Measurements from ENCODE around the gene TTC33. TPM values are rescaled to one million over a fixed set of nuclear protein-coding genes. Genes with fewer than 3 reads are reported as not detected.

TTC33 gene
- total RNA-seq, 1 experiment from 2014 or later = 30.2 TPM

GRCh38 chr5:40556811-40557210 is 198.9 kb downstream of the TTC33 start:
- Histone ChIP-seq H3K4me1 (replicated peaks; ENCODE audit: insufficient read depth) (peaks cover 13% of the 10 kb centered on the region), H2AFZ (no peak overlapping the region), H3K9me2 (ENCODE audit: insufficient read depth) (no peaks in the 10 kb centered on the region), H4K20me1 (ENCODE audit: insufficient read depth) (no peaks in the 10 kb centered on the region), H3K4me3 (no peak overlapping the region), H3K27me3 (ENCODE audit: insufficient read depth, low read depth) (no peaks in the 10 kb centered on the region), H3K27ac (no peak overlapping the region), H3K79me2 (ENCODE audit: low read depth) (no peaks in the 10 kb centered on the region), H3K9me3 (ENCODE audit: insufficient read depth, low read depth) (peaks cover 3% of the 10 kb centered on the region; the same call in 1 of the 2 replicates), H3K36me3 (ENCODE audit: low read depth) (no peaks in the 10 kb centered on the region), H3F3A (ENCODE audit: insufficient read depth, low read depth) (peaks cover 12% of the 10 kb centered on the region), H3K4me2 (no peak overlapping the region)
- DNase-seq = no peak
- ChIA-PET CTCF (no interaction called here), POLR2A (ENCODE audit: unreplicated experiment) (interaction anchor here (0.6 kb wide), 1 partner anchor 130 kb away, joined by 5 read pairs; no protein-coding TSS in a partner anchor)
- BruUV-seq (replicated peaks) = no TSS peak
- intact Hi-C loops (cut with micrococcal nuclease; ENCODE audit: unreplicated experiment) = loop anchor here (10.0 kb wide), 1 partner anchor 612 kb away; no protein-coding TSS in a partner anchor
- TF ChIP-seq EZH2 (IDR thresholded peaks at IDR 0.05; ENCODE audit: low read depth) (no peak), CTCF (conservative IDR thresholded peaks at IDR 0.05) (no peak)

- Histone ChIP-seq H3K4me2 (no peak overlapping the region), H3K36me3 (ENCODE audit: low read depth) (no peaks in the 10 kb centered on the region), H3K27me3 (ENCODE audit: insufficient read depth, low read depth) (no peaks in the 10 kb centered on the region), H3K27ac (no peak overlapping the region), H3F3A (ENCODE audit: insufficient read depth, low read depth) (peaks cover 20% of the 10 kb centered on the region), H3K79me2 (ENCODE audit: low read depth) (no peaks in the 10 kb centered on the region), H3K4me3 (no peak overlapping the region), H4K20me1 (ENCODE audit: insufficient read depth) (no peaks in the 10 kb centered on the region), H3K4me1 (replicated peaks; ENCODE audit: insufficient read depth) (peaks cover 23% of the 10 kb centered on the region), H3K9me2 (ENCODE audit: insufficient read depth) (no peaks in the 10 kb centered on the region), H2AFZ (no peak overlapping the region), H3K9me3 (ENCODE audit: insufficient read depth, low read depth) (peaks cover 3% of the 10 kb centered on the region; the same call in 1 of the 2 replicates)
- ChIA-PET CTCF (no interaction called here), POLR2A (ENCODE audit: unreplicated experiment) (no interaction called here)
- DNase-seq = no peak
- no TSS peak for BruUV-seq (replicated peaks)
- intact Hi-C loops (cut with micrococcal nuclease; ENCODE audit: unreplicated experiment) = loop anchor here (10.0 kb wide), 1 partner anchor 611 kb away; no protein-coding TSS in a partner anchor
- TF ChIP-seq EZH2 (IDR thresholded peaks at IDR 0.05; ENCODE audit: low read depth) (no peak), CTCF (conservative IDR thresholded peaks at IDR 0.05) (no peak)
These were observed 199.9 kb downstream of the TTC33 start for GRCh38 chr5:40555886-40556285.

DNA sequence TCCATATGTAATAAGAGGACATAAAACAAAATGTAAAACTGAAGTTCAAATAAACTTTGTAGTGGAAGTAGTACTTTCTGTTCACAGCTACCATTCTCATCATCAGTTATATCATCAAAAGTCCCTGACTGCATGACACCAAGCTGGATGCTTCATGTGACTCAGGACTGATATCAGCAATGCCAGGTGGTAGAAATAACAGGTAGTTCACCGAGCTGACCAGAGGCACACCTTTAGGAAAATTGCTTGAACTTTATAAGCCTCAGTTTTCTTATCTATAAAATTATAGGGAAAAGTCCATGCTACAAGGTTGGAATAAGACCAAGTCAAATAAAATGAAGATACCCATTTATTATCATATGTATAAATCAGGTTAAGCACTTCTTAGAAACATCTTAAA is 200.9 kb downstream of the TTC33 start:
- BruUV-seq (replicated peaks) = no TSS peak
- ChIA-PET CTCF (no interaction called here), POLR2A (ENCODE audit: unreplicated experiment) (interaction anchor here (1.0 kb wide), 1 partner anchor 125 kb away, joined by 29 read pairs; the partner anchor contains the start of gene PTGER4)
- H3K4me3 ChIP-seq = no peak overlapping the region
- H3K9me3 ChIP-seq (ENCODE audit: insufficient read depth, low read depth) = peaks cover 3% of the 10 kb centered on the region; the same call in 1 of the 2 replicates
- intact Hi-C loops (cut with micrococcal nuclease; ENCODE audit: unreplicated experiment) = loop anchor here (5.0 to 10.0 kb wide), 2 partner anchors 73 to 610 kb away; no protein-coding TSS in a partner anchor
- peaks cover 25% of the 10 kb centered on the region for H3F3A ChIP-seq (ENCODE audit: insufficient read depth, low read depth)
- H3K9me2 ChIP-seq (ENCODE audit: insufficient read depth) = no peaks in the 10 kb centered on the region
- H3K79me2 ChIP-seq (ENCODE audit: low read depth) = no peaks in the 10 kb centered on the region
- H2AFZ ChIP-seq = no peak overlapping the region
- no peaks in the 10 kb centered on the region for H4K20me1 ChIP-seq (ENCODE audit: insufficient read depth)
- H3K4me2 ChIP-seq = no peak overlapping the region
- H3K4me1 ChIP-seq (replicated peaks; ENCODE audit: insufficient read depth) = peaks cover 27% of the 10 kb centered on the region
- H3K27ac ChIP-seq = no peak overlapping the region
- DNase-seq = no peak
- H3K27me3 ChIP-seq (ENCODE audit: insufficient read depth, low read depth) = no peaks in the 10 kb centered on the region
- no peaks in the 10 kb centered on the region for H3K36me3 ChIP-seq (ENCODE audit: low read depth)
- TF ChIP-seq EZH2 (IDR thresholded peaks at IDR 0.05; ENCODE audit: low read depth) = no peak
- no peak for TF ChIP-seq CTCF (conservative IDR thresholded peaks at IDR 0.05)
